ENCODE data around the gene CRAMP1. TPM values are rescaled to one million over a fixed set of nuclear protein-coding genes. Genes with fewer than 3 reads are reported as not detected.

The CRAMP1 gene
- total RNA-seq, 4 donors from 2014 or later: 15.7 to 39.3 (median 26.1) TPM

GRCh38 chr16:1708768-1709180 is 96.6 kb downstream of the CRAMP1 start:
- H3K27ac ChIP-seq: no peak overlapping the region

GRCh38 chr16:1709356-1709755 is 97.2 kb downstream of the CRAMP1 start:
- no peak for DNase-seq (ENCODE audit: low spot score in 2 of 2)
- Histone ChIP-seq H3K9me3 (no peaks in the 10 kb centered on the region), H3K4me3 (no peak overlapping the region), H3K27ac (no peak overlapping the region), H3K36me3 (peaks cover 5% of the 10 kb centered on the region), H3K27me3 (no peaks in the 10 kb centered on the region), H3K4me1 (peaks cover 46% of the 10 kb centered on the region)
- 83% methylated on average over 7 of the region's 15 CpGs for WGBS
- TF ChIP-seq EP300 (IDR thresholded peaks at IDR 0.05): no peak
- no peak for TF ChIP-seq POLR2A (IDR thresholded peaks at IDR 0.05)
- no peak for TF ChIP-seq POLR2AphosphoS5 (IDR thresholded peaks at IDR 0.05)
- TF ChIP-seq CTCF (IDR thresholded peaks at IDR 0.05): no peak

More at GRCh38 chr16:1708768-1709180, 96.6 kb downstream of the CRAMP1 start:
- Histone ChIP-seq H3K9me3 (no peaks in the 10 kb centered on the region), H3K27me3 (no peaks in the 10 kb centered on the region), H3K36me3 (peaks cover 5% of the 10 kb centered on the region), H3K4me1 (peaks cover 46% of the 10 kb centered on the region), H3K4me3 (no peak overlapping the region)
- no peak for DNase-seq (ENCODE audit: low spot score in 2 of 2)
- WGBS: 75% methylated on average over 10 of the region's 13 CpGs
- no peak for TF ChIP-seq CTCF (IDR thresholded peaks at IDR 0.05)
- no peak for TF ChIP-seq EP300 (IDR thresholded peaks at IDR 0.05)

- H3K4me3 ChIP-seq: no peak overlapping the region
- 92% methylated on average over 17 of the region's 17 CpGs for WGBS
- no peak for DNase-seq (ENCODE audit: low spot score in 2 of 2)
- TF ChIP-seq EP300 (IDR thresholded peaks at IDR 0.05) (no peak), CTCF (IDR thresholded peaks at IDR 0.05) (no peak), POLR2A (IDR thresholded peaks at IDR 0.05) (no peak), POLR2AphosphoS5 (IDR thresholded peaks at IDR 0.05) (no peak)
- no peaks in the 10 kb centered on the region for H3K9me3 ChIP-seq
- H3K27me3 ChIP-seq: no peaks in the 10 kb centered on the region
- H3K4me1 ChIP-seq: peaks cover 37% of the 10 kb centered on the region
- peaks cover 5% of the 10 kb centered on the region for H3K36me3 ChIP-seq
- H3K27ac ChIP-seq: no peak overlapping the region
These were observed 98.8 kb downstream of the CRAMP1 start for GRCh38 chr16:1710811-1711507.

- 79% methylated on average over 10 of the region's 14 CpGs for WGBS
- H3K27ac ChIP-seq: no peak overlapping the region
- DNase-seq (ENCODE audit: low spot score in 2 of 2): no peak
These were observed 100.7 kb downstream of the CRAMP1 start for GRCh38 chr16:1712791-1713261.

More at GRCh38 chr16:1712791-1713261, 100.7 kb downstream of the CRAMP1 start:
- H3K27me3 ChIP-seq: no peaks in the 10 kb centered on the region
- H3K9me3 ChIP-seq: no peaks in the 10 kb centered on the region
- peaks cover 5% of the 10 kb centered on the region for H3K36me3 ChIP-seq
- peaks cover 24% of the 10 kb centered on the region for H3K4me1 ChIP-seq
- no peak for TF ChIP-seq CTCF (IDR thresholded peaks at IDR 0.05)
- no peak for TF ChIP-seq EP300 (IDR thresholded peaks at IDR 0.05)
- TF ChIP-seq POLR2A (IDR thresholded peaks at IDR 0.05): no peak
- TF ChIP-seq POLR2AphosphoS5 (IDR thresholded peaks at IDR 0.05): no peak
- no peak overlapping the region for H3K4me3 ChIP-seq
